OCI-LY7 (cell line): ENCODE results near the gene TMEM272. TPM values are rescaled to one million over a fixed set of nuclear protein-coding genes. Genes with fewer than 3 reads are reported as not detected.

ENCODE experiments used
- BruUV-seq: library from RNA; stranded (reverse); fragments of 400-500 nt; replicated peaks from 2 replicates; lab custom pipeline; 2021; lab: Mats Ljungman, UMichigan
- CTCF ChIA-PET: fragments of 300-600 bp; sonication (Branson Sonifier 250); formaldehyde crosslinking; loops from one replicate; lab custom pipeline; 2022; ENCODE audit warnings: antibody characterized with exemption; ENCODE audit not compliant: unreplicated experiment; lab: Charles Lee
- POLR2A ChIA-PET: fragments of 300-600 bp; sonication (Branson Sonifier 250); formaldehyde crosslinking; loops from one replicate; lab custom pipeline; 2022; ENCODE audit warnings: antibody characterized with exemption; lab: Charles Lee
- DNase-seq: peaks from one replicate; pipeline ENCODE4 v3.0.0-alpha.2; 2015; ENCODE audit warnings: low spot score
- H2AFZ ChIP-seq: fragments of 200-600 bp; sonication (generic), shearing (Covaris generic); 2 replicates; pipeline ENCODE4 v1.6.1; 2014; ENCODE audit warnings: mild to moderate bottlenecking, antibody characterized with exemption, low read length, moderate library complexity
- H3K27ac ChIP-seq: fragments of 200-600 bp; sonication (generic); 2 replicates; pipeline ENCODE4 v1.5.1; 2014; ENCODE audit warnings: mixed run types, low read depth, mild to moderate bottlenecking, moderate library complexity, low read length, inconsistent platforms; ENCODE audit not compliant: poor library complexity, severe bottlenecking
- H3K36me3 ChIP-seq: fragments of 200-600 bp; sonication (generic); 2 replicates; pipeline ENCODE4 v1.6.1; 2014; ENCODE audit warnings: mild to moderate bottlenecking, antibody characterized with exemption, low read length, moderate library complexity, mixed read lengths; ENCODE audit not compliant: insufficient read depth
- H3K4me1 ChIP-seq: fragments of 200-600 bp; sonication (generic); 2 replicates; pipeline ENCODE4 v1.5.1; 2014; ENCODE audit warnings: mild to moderate bottlenecking, low read length; ENCODE audit not compliant: insufficient read depth, poor library complexity, severe bottlenecking
- H3K4me2 ChIP-seq: fragments of 200-600 bp; sonication (generic); 2 replicates; pipeline ENCODE4 v1.6.1; 2014; ENCODE audit warnings: mild to moderate bottlenecking, low read length
- H3K4me3 ChIP-seq: fragments of 200-600 bp; sonication (generic); 2 replicates; pipeline ENCODE4 v1.5.1; 2014; ENCODE audit warnings: mild to moderate bottlenecking, low read depth, low read length; ENCODE audit not compliant: poor library complexity, severe bottlenecking
- H3K79me2 ChIP-seq: fragments of 200-600 bp; sonication (generic); 2 replicates; pipeline ENCODE4 v1.6.1; 2016; ENCODE audit warnings: low read depth, mild to moderate bottlenecking, low read length, moderate library complexity, mixed read lengths; ENCODE audit not compliant: insufficient read depth
- H3K9me2 ChIP-seq: fragments of 200-600 bp; sonication (generic); 2 replicates; pipeline ENCODE4 v1.6.1; 2016; ENCODE audit warnings: mild to moderate bottlenecking, low read length, mixed read lengths; ENCODE audit not compliant: insufficient read depth
- H3K9me3 ChIP-seq: fragments of 200-600 bp; sonication (generic); 2 replicates; pipeline ENCODE4 v1.6.1; 2014; ENCODE audit warnings: mild to moderate bottlenecking, mixed run types, low read length, mixed read lengths
- H4K20me1 ChIP-seq: fragments of 200-600 bp; sonication (generic); 2 replicates; pipeline ENCODE4 v1.6.1; 2014; ENCODE audit warnings: mild to moderate bottlenecking, antibody characterized with exemption, low read length, moderate library complexity, mixed read lengths; ENCODE audit not compliant: insufficient read depth
- CTCF ChIP-seq: fragments of 200-600 bp; sonication (generic); conservative IDR thresholded peaks from 2 replicates; pipeline ENCODE4 v1.5.1; 2014; ENCODE audit warnings: mild to moderate bottlenecking, antibody characterized with exemption, low read length, moderate library complexity, mixed read lengths
- EZH2phosphoT487 ChIP-seq: fragments of 200-600 bp; sonication (generic); IDR thresholded peaks from 2 replicates; pipeline ENCODE4 v1.6.1; 2018; ENCODE audit warnings: low read depth, borderline replicate concordance, mild to moderate bottlenecking, mixed run types, antibody characterized with exemption, low read length, moderate library complexity, mixed read lengths
- intact Hi-C: fragments of 100-400 bp; cut with micrococcal nuclease; formaldehyde crosslinking; loops from one replicate; pipeline ENCODE4 v1.10.0; 2022; ENCODE audit not compliant: unreplicated experiment
- total RNA-seq, 2 experiments: library from RNA; depleted of rRNA in 1 of 2; stranded (reverse); fragments of >200 nt in 1 of 2; shearing (Covaris generic) in 1 of 2; gene quantifications; 2 replicates each; pipeline ENCODE4 v1.2.3, GENCODE V29; 2014 to 2022

TMEM272 gene
- total RNA-seq, 2 experiments from 2014 or later: 0.41 to 0.46 TPM

GRCh38 chr13:51883226-51883600 lies 38.2 kb upstream of the TMEM272 start:
- Histone ChIP-seq H3K4me2 (no peak overlapping the region), H3K4me1 (no peaks in the 10 kb centered on the region), H2AFZ (no peak overlapping the region), H3K36me3 (no peaks in the 10 kb centered on the region), H3K9me2 (no peaks in the 10 kb centered on the region), H3K4me3 (no peak overlapping the region), H3K27ac (no peak overlapping the region), H4K20me1 (no peaks in the 10 kb centered on the region), H3K9me3 (peaks cover 10% of the 10 kb centered on the region; the same call in 1 of the 2 replicates), H3K79me2 (no peaks in the 10 kb centered on the region)
- TF ChIP-seq CTCF (no peak), EZH2phosphoT487 (no peak)
- POLR2A ChIA-PET: interaction anchor here (0.7 to 1.5 kb wide), 3 partner anchors 10 to 863 kb away, joined by 3 read pairs; no protein-coding TSS in a partner anchor
- BruUV-seq: no TSS peak
- DNase-seq: no peak
- CTCF ChIA-PET: no interaction called here
- intact Hi-C loops: no loop called here

- intact Hi-C loops: no loop called here
- Histone ChIP-seq H3K27ac (no peak overlapping the region), H3K79me2 (no peaks in the 10 kb centered on the region), H3K36me3 (no peaks in the 10 kb centered on the region), H4K20me1 (no peaks in the 10 kb centered on the region), H3K9me2 (no peaks in the 10 kb centered on the region), H3K4me1 (no peaks in the 10 kb centered on the region), H3K4me2 (no peak overlapping the region), H2AFZ (no peak overlapping the region), H3K4me3 (no peak overlapping the region), H3K9me3 (peaks cover 10% of the 10 kb centered on the region; the same call in 1 of the 2 replicates)
- BruUV-seq: no TSS peak
- TF ChIP-seq EZH2phosphoT487 (no peak), CTCF (no peak)
- DNase-seq: no peak
- CTCF ChIA-PET: no interaction called here
- POLR2A ChIA-PET: interaction anchor here (1.1 kb wide), 1 partner anchor 67 kb away, joined by 3 read pairs; no protein-coding TSS in a partner anchor
Observed at GRCh38 chr13:51882570-51883225, 37.7 kb upstream of the TMEM272 start.

GRCh38 chr13:51881296-51881695 lies 36.3 kb upstream of the TMEM272 start:
- intact Hi-C loops: no loop called here
- Histone ChIP-seq H3K9me2 (no peaks in the 10 kb centered on the region), H3K4me2 (no peak overlapping the region), H3K4me1 (no peaks in the 10 kb centered on the region), H2AFZ (no peak overlapping the region), H3K27ac (no peak overlapping the region), H3K79me2 (no peaks in the 10 kb centered on the region), H3K9me3 (peaks cover 10% of the 10 kb centered on the region; the same call in 1 of the 2 replicates), H4K20me1 (no peaks in the 10 kb centered on the region), H3K36me3 (no peaks in the 10 kb centered on the region), H3K4me3 (no peak overlapping the region)
- no TSS peak for BruUV-seq
- no peak for TF ChIP-seq EZH2phosphoT487
- TF ChIP-seq CTCF: no peak
- ChIA-PET POLR2A (no interaction called here), CTCF (no interaction called here)
- no peak for DNase-seq
